ENCODE data around the gene PRMT7.

PRMT7 gene

GRCh38 chr16:68389006-68389405, 78.2 kb downstream of the PRMT7 start:
- no peak overlapping the region for H3K27ac Mint-ChIP-seq

GRCh38 chr16:68389750-68390371, 79.0 kb downstream of the PRMT7 start:
- DNase-seq: no peak
- H3K4me1 Mint-ChIP-seq: no peaks in the 10 kb centered on the region
- H3K4me3 Mint-ChIP-seq: no peak overlapping the region
- H3K9me3 Mint-ChIP-seq: no peaks in the 10 kb centered on the region
- H3K27me3 Mint-ChIP-seq: peaks cover 8% of the 10 kb centered on the region
- no peak for ATAC-seq
- no peak overlapping the region for H3K27ac Mint-ChIP-seq

More at GRCh38 chr16:68389006-68389405, 78.2 kb downstream of the PRMT7 start:
- DNase-seq (no peak), ATAC-seq (no peak)
- peaks cover 8% of the 10 kb centered on the region for H3K27me3 Mint-ChIP-seq
- no peak overlapping the region for H3K4me3 Mint-ChIP-seq
- no peaks in the 10 kb centered on the region for H3K9me3 Mint-ChIP-seq
- no peaks in the 10 kb centered on the region for H3K4me1 Mint-ChIP-seq

GRCh38 chr16:68393333-68393732, 82.5 kb downstream of the PRMT7 start:
- DNase-seq (no peak), ATAC-seq (no peak)
- Mint-ChIP-seq H3K27me3 (peaks cover 24% of the 10 kb centered on the region), H3K4me3 (no peak overlapping the region), H3K27ac (peak overlapping the region in 1 of 2 donors; percentile 22), H3K4me1 (peaks cover 12% of the 10 kb centered on the region), H3K9me3 (no peaks in the 10 kb centered on the region)

GRCh38 chr16:68395167-68395786, 84.5 kb downstream of the PRMT7 start:
- H3K4me3 Mint-ChIP-seq: no peak overlapping the region
- H3K27me3 Mint-ChIP-seq: peaks cover 24% of the 10 kb centered on the region
- ATAC-seq: no peak
- peaks cover 12% of the 10 kb centered on the region for H3K4me1 Mint-ChIP-seq
- no peak overlapping the region for H3K27ac Mint-ChIP-seq
- H3K9me3 Mint-ChIP-seq: no peaks in the 10 kb centered on the region
- DNase-seq: no peak

- ATAC-seq (no peak), DNase-seq (no peak)
- Mint-ChIP-seq H3K4me3 (no peak overlapping the region), H3K9me3 (no peaks in the 10 kb centered on the region), H3K4me1 (peaks cover 16% of the 10 kb centered on the region), H3K27me3 (peaks cover 24% of the 10 kb centered on the region), H3K27ac (no peak overlapping the region)
Measured at GRCh38 chr16:68395815-68396214, 85.0 kb downstream of the PRMT7 start.

GRCh38 chr16:68396481-68396880, 85.7 kb downstream of the PRMT7 start:
- Mint-ChIP-seq H3K4me3 (no peak overlapping the region), H3K27me3 (peaks cover 17% of the 10 kb centered on the region), H3K9me3 (no peaks in the 10 kb centered on the region), H3K27ac (peak overlapping the region; percentile 77), H3K4me1 (peaks cover 22% of the 10 kb centered on the region)
- no peak for ATAC-seq
- DNase-seq: peak; percentile 26 to 41

- H3K9me3 Mint-ChIP-seq: no peaks in the 10 kb centered on the region
- no peak overlapping the region for H3K4me3 Mint-ChIP-seq
- peaks cover 17% of the 10 kb centered on the region for H3K27me3 Mint-ChIP-seq
- H3K27ac Mint-ChIP-seq: no peak overlapping the region
- peaks cover 22% of the 10 kb centered on the region for H3K4me1 Mint-ChIP-seq
- no peak for DNase-seq
- no peak for ATAC-seq
Measured at GRCh38 chr16:68397710-68398201, 86.9 kb downstream of the PRMT7 start.

GRCh38 chr16:68399456-68399855, 88.6 kb downstream of the PRMT7 start:
- H3K4me1 Mint-ChIP-seq: peaks cover 22% of the 10 kb centered on the region
- H3K27me3 Mint-ChIP-seq: peaks cover 17% of the 10 kb centered on the region
- no peaks in the 10 kb centered on the region for H3K9me3 Mint-ChIP-seq
- no peak for DNase-seq
- no peak for ATAC-seq
- no peak overlapping the region for H3K4me3 Mint-ChIP-seq
- peak overlapping the region; percentile 31 to 87 for H3K27ac Mint-ChIP-seq

- ATAC-seq: peak; percentile 85
- Mint-ChIP-seq H3K27ac (peak overlapping the region in 1 of 2 donors; percentile 19), H3K4me1 (peaks cover 22% of the 10 kb centered on the region)
Measured at GRCh38 chr16:68400083-68400923, 89.5 kb downstream of the PRMT7 start.

GRCh38 chr16:68400924-68401460, 90.2 kb downstream of the PRMT7 start:
- H3K4me1 Mint-ChIP-seq: peaks cover 22% of the 10 kb centered on the region
- no peak overlapping the region for H3K27ac Mint-ChIP-seq
- no peaks in the 10 kb centered on the region for H3K9me3 Mint-ChIP-seq
- peaks cover 17% of the 10 kb centered on the region for H3K27me3 Mint-ChIP-seq
- no peak overlapping the region for H3K4me3 Mint-ChIP-seq
- ATAC-seq (peak; percentile 37), DNase-seq (no peak)

More at GRCh38 chr16:68400083-68400923, 89.5 kb downstream of the PRMT7 start:
- Mint-ChIP-seq H3K9me3 (no peaks in the 10 kb centered on the region), H3K4me3 (no peak overlapping the region), H3K27me3 (peaks cover 17% of the 10 kb centered on the region)
- peak in 1 of 2 donors; percentile 30 for DNase-seq

GRCh38 chr16:68401871-68402747, 91.3 kb downstream of the PRMT7 start:
- Mint-ChIP-seq H3K9me3 (no peaks in the 10 kb centered on the region), H3K27me3 (peaks cover 16% of the 10 kb centered on the region), H3K27ac (no peak overlapping the region), H3K4me3 (no peak overlapping the region), H3K4me1 (peaks cover 16% of the 10 kb centered on the region)
- ATAC-seq (peak; percentile 68), DNase-seq (no peak)

GRCh38 chr16:68402748-68403040, 91.9 kb downstream of the PRMT7 start:
- Mint-ChIP-seq H3K27ac (no peak overlapping the region), H3K4me1 (peaks cover 10% of the 10 kb centered on the region), H3K4me3 (no peak overlapping the region), H3K27me3 (peaks cover 10% of the 10 kb centered on the region), H3K9me3 (no peaks in the 10 kb centered on the region)
- no peak for ATAC-seq
- DNase-seq: no peak

- H3K9me3 Mint-ChIP-seq: no peaks in the 10 kb centered on the region
- ATAC-seq (no peak), DNase-seq (no peak)
- peaks cover 9% of the 10 kb centered on the region for H3K4me1 Mint-ChIP-seq
- no peak overlapping the region for H3K4me3 Mint-ChIP-seq
- H3K27me3 Mint-ChIP-seq: peaks cover 8% of the 10 kb centered on the region
- H3K27ac Mint-ChIP-seq: no peak overlapping the region
Measured at GRCh38 chr16:68403177-68403576, 92.4 kb downstream of the PRMT7 start.

GRCh38 chr16:68403704-68404103, 92.9 kb downstream of the PRMT7 start:
- Mint-ChIP-seq H3K27ac (no peak overlapping the region), H3K9me3 (no peaks in the 10 kb centered on the region), H3K4me1 (peaks cover 9% of the 10 kb centered on the region), H3K4me3 (no peak overlapping the region), H3K27me3 (peaks cover 8% of the 10 kb centered on the region)
- DNase-seq (no peak), ATAC-seq (no peak)

Data from stimulated activated naive CD8-positive, alpha-beta T cell treated with anti-CD3 and anti-CD28 coated beads, Interleukin-15, amount 100 ng/mL, for 72 hours (primary cell).